HG03354 (cell line): Measurements from ENCODE around the gene PDK3.

Experiments
- ATAC-seq: cut with Tn5 transposase; IDR thresholded peaks from one replicate; pipeline ENCODE4 v1.9.1; 2021; ENCODE audit warnings: mild to moderate bottlenecking; ENCODE audit not compliant: unreplicated experiment, poor library complexity, severe bottlenecking

PDK3 gene

GRCh38 chrX:24536551-24536950, 71.5 kb downstream of the PDK3 start:
- ATAC-seq, result no peak

- no peak for ATAC-seq
Observed at GRCh38 chrX:24542756-24543155, 77.7 kb downstream of the PDK3 start.

- no peak for ATAC-seq
Observed at GRCh38 chrX:24547961-24548360, 82.9 kb downstream of the PDK3 start.

GRCh38 chrX:24550166-24550565, 85.1 kb downstream of the PDK3 start:
- ATAC-seq, result no peak

- no peak for ATAC-seq
Observed at GRCh38 chrX:24553011-24553410, 87.9 kb downstream of the PDK3 start.

GRCh38 chrX:24561121-24561520, 96.0 kb downstream of the PDK3 start:
- no peak for ATAC-seq

GRCh38 chrX:24563291-24564010, 98.4 kb downstream of the PDK3 start:
- ATAC-seq, result no peak

- ATAC-seq, result no peak
Observed at GRCh38 chrX:24566240-24566639, 101.2 kb downstream of the PDK3 start.

- ATAC-seq, result no peak
Observed at GRCh38 chrX:24567169-24567568, 102.1 kb downstream of the PDK3 start.

GRCh38 chrX:24574743-24575142, 109.7 kb downstream of the PDK3 start:
- ATAC-seq, result no peak

GRCh38 chrX:24575496-24575895, 110.4 kb downstream of the PDK3 start:
- no peak for ATAC-seq

- ATAC-seq, result no peak
Observed at GRCh38 chrX:24577091-24577490, 112.0 kb downstream of the PDK3 start.
